T-helper 2 cell (primary cell): ENCODE measurements around the gene TEX54.
"Not testable (repeated sequence)": the region's sequence is repeated elsewhere in the genome, so short reads cannot be mapped to it uniquely, and the experiment has no call there.

ENCODE experiments used
- DNase-seq, 5 experiments: peaks; one replicate each; pipeline versions ENCODE4 v3.0.0 to v3.0.0-alpha.2; 2012 to 2022
- total RNA-seq, 2 donors: gene quantifications; one replicate each; lab custom pipeline; 2026; lab: John Stamatoyannopoulos, UW

TEX54 gene
- 0 reads per million in 2 donors for total RNA-seq

DNA sequence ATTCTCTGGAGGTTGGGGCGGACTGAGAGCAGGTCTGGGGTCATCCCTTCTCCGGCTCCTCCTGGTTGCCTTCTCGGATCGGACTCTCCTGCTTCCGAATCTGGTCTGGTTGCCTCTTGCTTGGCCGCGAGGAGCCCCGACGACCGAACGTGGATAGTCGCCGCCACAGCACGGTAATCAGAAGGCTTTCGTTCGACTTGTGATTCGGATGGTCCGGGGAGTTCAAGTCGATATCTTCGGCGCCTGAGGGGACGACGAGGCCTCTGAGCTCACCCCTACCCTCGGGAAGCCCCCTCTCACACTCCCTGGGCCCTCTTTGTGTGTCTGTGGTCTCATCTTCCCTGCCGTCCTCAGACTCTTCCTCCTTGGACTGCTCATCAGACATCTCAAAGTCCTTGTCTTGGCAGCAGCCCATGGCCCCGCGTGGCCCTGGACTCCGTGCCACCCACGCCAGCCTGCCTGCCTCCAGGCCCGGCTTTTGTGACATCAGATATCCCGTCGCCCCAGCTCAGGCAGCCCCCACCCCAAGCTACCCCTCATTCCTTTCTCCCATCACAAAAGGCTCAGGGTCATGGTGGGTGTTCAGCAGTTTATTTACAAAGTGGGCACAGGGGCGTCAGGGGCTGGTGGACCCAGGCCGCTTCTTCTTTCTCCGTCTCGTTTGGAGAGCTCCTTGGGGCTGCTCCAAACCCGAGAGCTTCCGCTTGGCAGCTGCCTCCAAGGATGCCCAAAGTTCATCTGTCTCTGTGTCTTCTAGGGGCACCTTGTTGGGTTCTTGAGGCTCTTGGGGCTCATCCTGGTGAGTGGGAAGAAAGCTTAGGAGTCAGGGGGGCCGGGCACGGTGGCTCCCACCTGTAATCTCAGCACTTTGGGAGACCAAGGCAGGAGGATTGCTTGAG, at the start of gene TEX54:
TSS of gene TEX54 (minus strand) at position 506 of the 899 bp plus-strand sequence.
- no peak for DNase-seq

GRCh38 chr11:62882431-62882749, 49.7 kb upstream of the TEX54 start:
- peak in 1 of 5 experiments; percentile 64 for DNase-seq

GRCh38 chr11:62881579-62882430, 49.2 kb upstream of the TEX54 start:
- DNase-seq, result peak; percentile 81 to 96 (median 92)

- peak; percentile 74 to 93 (median 79) for DNase-seq
Observed at GRCh38 chr11:62880803-62881578, 48.4 kb upstream of the TEX54 start, which contains the start of gene SLC3A2. SLC3A2 (plus strand) TSS chr11:62880896; CDS start chr11:62881024, 128 bp downstream.

DNA sequence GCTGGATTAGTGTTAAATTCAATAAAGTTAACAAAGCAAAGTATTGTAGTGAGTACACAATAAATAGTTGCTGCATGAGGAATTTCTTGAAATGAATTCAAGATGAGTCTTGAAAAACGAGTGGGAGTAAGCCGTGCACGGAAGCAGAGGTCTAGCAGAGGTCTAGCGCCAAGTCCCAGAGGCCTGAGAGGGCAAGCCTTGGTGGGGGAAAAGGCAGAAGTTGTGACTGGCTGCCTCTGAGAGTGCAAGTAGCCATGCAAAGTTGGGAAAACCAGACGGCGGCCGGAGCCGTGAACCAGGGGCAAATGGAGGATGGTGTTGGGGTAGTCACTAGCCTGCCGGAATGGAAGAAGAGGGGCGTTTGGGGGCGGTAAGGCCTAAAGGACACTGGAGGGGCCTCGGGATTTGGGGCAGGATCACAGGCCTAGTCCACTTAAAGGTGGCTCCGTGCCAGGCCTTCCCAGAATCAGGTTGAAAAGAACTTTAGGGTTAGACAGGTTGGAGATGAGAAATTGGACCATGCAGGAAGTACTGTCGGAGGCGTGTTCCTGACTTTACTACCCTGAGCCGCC, 47.7 kb upstream of the TEX54 start:
- peak in 2 of 5 experiments; percentile 5 to 13 for DNase-seq

GRCh38 chr11:62879235-62879978, 46.8 kb upstream of the TEX54 start:
- DNase-seq, result no peak

DNA sequence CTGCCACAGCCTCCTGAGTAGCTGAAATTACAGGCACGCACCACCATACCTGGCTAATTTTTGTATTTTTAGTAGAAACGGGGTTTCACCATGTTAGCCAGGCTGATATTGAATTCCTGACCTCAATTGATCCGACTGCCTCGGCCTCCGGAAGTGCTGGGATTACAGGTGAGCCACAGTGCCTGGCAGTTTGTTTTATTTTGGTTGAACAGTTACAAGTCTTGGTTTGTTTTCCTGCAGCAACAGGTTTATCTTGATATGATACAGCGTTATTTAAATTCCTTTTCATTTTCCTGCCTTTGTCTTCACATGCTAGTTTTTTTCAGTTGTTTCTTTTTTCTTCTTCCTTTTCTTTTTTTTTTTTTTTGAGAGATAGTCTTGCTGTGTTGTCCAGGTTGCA, 44.1 kb upstream of the TEX54 start:
- no peak for DNase-seq

DNA sequence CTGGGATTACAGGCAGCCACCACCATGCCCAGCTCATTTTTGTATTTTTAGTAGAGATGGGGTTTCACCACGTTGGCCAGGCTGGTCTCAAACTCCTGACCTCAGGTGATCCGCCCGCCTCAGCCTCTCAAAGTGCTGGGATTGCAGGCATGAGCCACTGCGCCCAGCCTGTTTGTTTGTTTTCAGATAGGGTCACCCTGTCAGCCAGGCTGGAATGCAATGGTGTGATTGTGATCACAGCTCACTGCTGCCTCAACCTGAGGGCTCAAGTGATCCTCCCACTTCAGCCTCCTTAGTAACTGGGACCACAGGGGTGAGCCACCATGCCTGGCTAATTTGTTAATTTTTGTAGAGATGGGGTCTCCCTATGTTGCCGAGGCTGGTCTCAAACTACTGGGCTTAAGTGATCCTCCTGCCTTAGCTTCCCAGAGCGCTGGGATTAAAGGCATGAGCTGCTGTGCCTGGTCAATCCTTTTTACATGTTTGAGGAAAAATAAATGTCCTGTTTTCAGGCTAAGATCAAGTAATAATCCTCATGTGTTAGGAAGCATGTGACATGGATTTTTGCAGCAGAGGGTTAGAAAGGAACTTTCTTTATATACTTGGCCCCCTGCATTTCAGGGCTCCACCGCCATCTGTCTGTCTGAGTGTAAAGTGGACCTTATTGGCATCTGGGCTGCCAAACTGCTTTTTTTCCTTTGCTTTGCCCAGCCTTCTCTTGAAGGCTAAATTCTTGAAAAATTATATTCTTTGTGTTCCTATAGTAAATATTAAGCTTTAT, 43.2 kb upstream of the TEX54 start:
- no peak for DNase-seq

- DNase-seq, result no peak
Observed at GRCh38 chr11:62874851-62875250, 42.2 kb upstream of the TEX54 start.

- DNase-seq, result no peak
Observed at GRCh38 chr11:62865635-62866034, 33.0 kb upstream of the TEX54 start.

DNA sequence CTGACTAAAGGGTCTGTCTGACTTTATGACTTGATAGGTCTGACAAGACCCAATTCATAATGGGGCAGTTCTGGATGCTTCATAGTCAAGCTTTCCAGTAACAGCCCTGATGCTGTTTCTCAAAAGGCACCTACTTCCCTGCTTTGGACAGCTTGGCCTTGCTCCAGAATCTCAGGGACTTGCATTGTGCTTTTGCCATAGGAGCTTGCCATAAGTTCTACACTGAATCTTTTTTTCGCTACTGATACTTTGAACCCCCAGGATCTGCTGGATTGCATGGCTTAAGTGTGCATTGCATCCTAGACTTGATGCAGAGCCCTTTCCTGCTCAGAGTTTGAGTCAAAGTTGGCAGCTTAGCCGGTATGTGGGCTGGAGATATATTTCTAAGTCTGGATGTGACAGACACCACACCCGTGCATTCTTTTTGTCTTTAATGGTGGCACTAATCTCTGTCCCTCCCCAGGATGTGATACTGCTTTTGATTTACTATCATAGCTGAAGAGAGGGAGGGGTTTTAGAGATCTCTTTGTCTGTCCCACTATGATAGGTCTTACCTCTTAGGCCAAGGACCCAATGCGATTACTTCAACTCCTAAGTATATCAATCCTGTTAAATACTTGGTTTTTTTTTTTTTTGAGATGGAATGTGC, 31.2 kb upstream of the TEX54 start:
- no peak for DNase-seq

GRCh38 chr11:62861564-62862192, 29.0 kb upstream of the TEX54 start:
- DNase-seq, result not testable (repeated sequence)

GRCh38 chr11:62860835-62861563, 28.4 kb upstream of the TEX54 start:
- peak in 1 of 5 experiments; percentile 71 for DNase-seq

DNA sequence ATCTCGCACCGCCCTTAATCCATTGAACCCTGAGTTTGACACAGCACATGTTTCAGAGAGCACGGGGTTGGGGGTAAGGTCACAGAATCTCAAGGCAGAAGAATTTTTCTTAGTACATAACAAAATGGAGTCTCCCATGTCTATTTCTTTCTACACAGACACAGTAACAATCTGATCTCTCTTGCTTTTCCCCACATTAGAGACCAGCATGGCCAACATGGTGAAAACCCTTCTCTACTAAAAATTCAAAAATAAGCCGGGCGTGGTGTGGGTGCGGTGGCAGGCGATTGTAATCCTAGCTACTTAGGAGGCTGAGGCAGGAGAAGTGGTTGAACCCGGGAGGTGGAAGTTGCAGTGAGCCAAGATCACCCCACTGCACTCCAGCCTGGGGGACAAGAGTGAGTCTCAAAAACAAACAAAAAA, 26.7 kb upstream of the TEX54 start:
- DNase-seq, result not testable (repeated sequence)

DNA sequence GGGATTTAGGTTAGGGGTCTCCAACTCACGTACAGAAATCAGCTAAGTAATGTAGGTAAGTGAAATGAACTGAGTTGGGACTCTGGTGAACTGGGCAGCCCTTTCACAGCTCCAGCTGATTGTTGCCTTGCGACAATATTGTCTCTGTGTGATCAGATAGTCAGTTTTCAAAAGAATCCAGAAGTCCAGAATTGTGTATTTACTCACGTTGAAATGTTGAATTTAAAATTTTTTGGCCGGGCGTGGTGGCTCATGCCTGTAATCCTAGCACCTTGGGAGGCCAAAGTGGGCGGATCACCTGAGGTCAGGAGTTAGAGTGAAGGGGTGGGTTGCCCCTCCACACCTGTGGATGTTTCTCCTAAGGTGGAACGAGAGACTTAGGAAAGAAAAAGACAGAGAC, 25.6 kb upstream of the TEX54 start:
- DNase-seq, result no peak

- no peak for DNase-seq
Observed at GRCh38 chr11:62857541-62857982, 24.9 kb upstream of the TEX54 start.

- peak in 1 of 5 experiments; percentile 67 for DNase-seq
Observed at GRCh38 chr11:62856333-62856895, 23.8 kb upstream of the TEX54 start.

GRCh38 chr11:62855571-62856332, 23.1 kb upstream of the TEX54 start:
- DNase-seq, result peak; percentile 93 to 99 (median 97)
